Measurements from ENCODE around the gene VPS16.

- no peak for TF ChIP-seq EZH2phosphoT487 (IDR thresholded peaks at IDR 0.05; ENCODE audit: borderline replicate concordance, low read length)
- no peak for TF ChIP-seq CTCF (IDR thresholded peaks at IDR 0.05; ENCODE audit: low read depth, low read length, poor library complexity, severe bottlenecking)
These were observed 33.1 kb downstream of the VPS16 start for GRCh38 chr20:2873747-2874041.
